IMR-90 (cell line): ENCODE data around the gene ATP2B2.

Experiments used
- CEBPB ChIP-seq: IDR thresholded peaks from 2 replicates; pipeline ENCODE4 v1.6.1; 2012; ENCODE audit warnings: low read depth, low read length, improper control_type of control experiment
- POLR2A ChIP-seq: IDR thresholded peaks from 2 replicates; pipeline ENCODE4 v1.6.1; 2012; ENCODE audit warnings: mild to moderate bottlenecking, low read depth, low read length
- RCOR1 ChIP-seq: IDR thresholded peaks from 2 replicates; pipeline ENCODE4 v1.6.1; 2012; ENCODE audit warnings: mild to moderate bottlenecking, low read length, improper control_type of control experiment; ENCODE audit not compliant: insufficient replicate concordance
- SMC3 ChIP-seq: fragments of 150-350 bp; IDR thresholded peaks from 2 replicates; pipeline ENCODE4 v1.6.1; 2016; ENCODE audit warnings: low read depth, mild to moderate bottlenecking, antibody characterized with exemption, low read length, moderate library complexity
- USF2 ChIP-seq: fragments of 150-350 bp; IDR thresholded peaks from 2 replicates; pipeline ENCODE4 v1.6.1; 2017; ENCODE audit warnings: mild to moderate bottlenecking, antibody characterized with exemption, low read length, low read depth
- TF ChIP-seq, protein P1 (sequence below): conservative IDR thresholded peaks from 2 replicates; pipeline ENCODE4 v1.5.1; 2012; ENCODE audit warnings: mild to moderate bottlenecking, low read depth, low read length, improper control_type of control experiment

GRCh38 chr3:10485380-10485779 is 20.0 kb downstream of the ATP2B2 start:
- TF ChIP-seq, protein P1, sequence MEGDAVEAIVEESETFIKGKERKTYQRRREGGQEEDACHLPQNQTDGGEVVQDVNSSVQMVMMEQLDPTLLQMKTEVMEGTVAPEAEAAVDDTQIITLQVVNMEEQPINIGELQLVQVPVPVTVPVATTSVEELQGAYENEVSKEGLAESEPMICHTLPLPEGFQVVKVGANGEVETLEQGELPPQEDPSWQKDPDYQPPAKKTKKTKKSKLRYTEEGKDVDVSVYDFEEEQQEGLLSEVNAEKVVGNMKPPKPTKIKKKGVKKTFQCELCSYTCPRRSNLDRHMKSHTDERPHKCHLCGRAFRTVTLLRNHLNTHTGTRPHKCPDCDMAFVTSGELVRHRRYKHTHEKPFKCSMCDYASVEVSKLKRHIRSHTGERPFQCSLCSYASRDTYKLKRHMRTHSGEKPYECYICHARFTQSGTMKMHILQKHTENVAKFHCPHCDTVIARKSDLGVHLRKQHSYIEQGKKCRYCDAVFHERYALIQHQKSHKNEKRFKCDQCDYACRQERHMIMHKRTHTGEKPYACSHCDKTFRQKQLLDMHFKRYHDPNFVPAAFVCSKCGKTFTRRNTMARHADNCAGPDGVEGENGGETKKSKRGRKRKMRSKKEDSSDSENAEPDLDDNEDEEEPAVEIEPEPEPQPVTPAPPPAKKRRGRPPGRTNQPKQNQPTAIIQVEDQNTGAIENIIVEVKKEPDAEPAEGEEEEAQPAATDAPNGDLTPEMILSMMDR: no peak
- TF ChIP-seq CEBPB (no peak), USF2 (no peak), SMC3 (no peak), POLR2A (no peak), RCOR1 (no peak)
